Measurements from ENCODE around the gene PRLH. TPM values are rescaled to one million over a fixed set of nuclear protein-coding genes. Genes with fewer than 3 reads are reported as not detected.
A peak's percentile ranks its signal among the peaks of the same experiment; 100 is the strongest.

The PRLH gene
- total and polyA plus RNA-seq, 2 donors (not counting 3 experiments of a cell fraction or from before 2014, with no cell fraction given), result not detected

- no peak for DNase-seq (ENCODE audit: low read depth, low spot score)
- Histone ChIP-seq H4K20me1 (replicated peaks; ENCODE audit: control insufficient read depth, extremely low read depth, insufficient read depth, low read length) (no peaks in the 10 kb centered on the region), H3K27me3 (ENCODE audit: control insufficient read depth in 2 of 2, insufficient read depth in 2 of 2, low read length in 2 of 2) (no peaks in the 10 kb centered on the region), H3K36me3 (ENCODE audit: control insufficient read depth in 2 of 2, extremely low read depth in 1 of 2, insufficient read depth in 2 of 2, low read length in 2 of 2) (no peaks in the 10 kb centered on the region), H3K9me3 (replicated peaks; ENCODE audit: control insufficient read depth, insufficient read depth, low read length) (no peaks in the 10 kb centered on the region), H3K9ac (replicated peaks; ENCODE audit: extremely low read depth, insufficient read depth, low read length) (peak overlapping the region; percentile 70), H3K4me1 (ENCODE audit: control insufficient read depth, extremely low read depth, insufficient read depth, low read length) (peaks cover 29% of the 10 kb centered on the region), H3K4me2 (ENCODE audit: insufficient read depth, low read length) (no peak overlapping the region), H3K79me2 (ENCODE audit: control insufficient read depth, insufficient read depth, low read length) (no peaks in the 10 kb centered on the region), H3K4me3 (replicated peaks in 1 of 3; ENCODE audit: insufficient read depth in 1 of 3, low read depth in 1 of 3, low read length in 3 of 3) (no peak overlapping the region), H2AFZ (ENCODE audit: low read depth, low read length) (no peak overlapping the region), H3K9me1 (replicated peaks; ENCODE audit: control insufficient read depth, extremely low read depth, insufficient read depth, low read length) (no peaks in the 10 kb centered on the region), H3K27ac (ENCODE audit: insufficient read depth, low read depth, low read length) (peak overlapping the region; percentile 91)
- BruUV-seq (replicated peaks), result no TSS peak
- intact Hi-C loops (cut with micrococcal nuclease) (loop anchor here (2.0 kb wide), 1 partner anchor 60 kb away; no protein-coding TSS in a partner anchor), dilution Hi-C loops (cut with MboI; ENCODE audit: extremely low pct_ligation_motif_present, low sequenced_read_pairs) (no loop called here)
- CTCF ChIA-PET, result interaction anchor here (0.5 to 6.7 kb wide), 18 partner anchors 9 to 659 kb away, joined by 3 to 61 read pairs (median 4); partner anchors contain the start of gene RAB17
- POLR2A ChIA-PET, result interaction anchor here (0.6 to 1.3 kb wide), 3 partner anchors 13 to 87 kb away, joined by 3 to 4 read pairs (median 3); no protein-coding TSS in a partner anchor
- FAIRE-seq, result no peak
- TF ChIP-seq MYC (IDR thresholded peaks at IDR 0.05; ENCODE audit: low read depth, low read length) (no peak), POLR2AphosphoS5 (IDR thresholded peaks at IDR 0.05; ENCODE audit: insufficient read depth, low read depth, low read length) (no peak), JUN (IDR thresholded peaks at IDR 0.05; ENCODE audit: borderline replicate concordance, insufficient read depth, insufficient read length, low read depth) (no peak), EZH2 (IDR thresholded peaks at IDR 0.05; ENCODE audit: borderline replicate concordance, low read depth, low read length, severe bottlenecking) (no peak), CTCF (IDR thresholded peaks at IDR 0.05; ENCODE audit: extremely low read depth in 1 of 2, insufficient read depth in 1 of 2, low read depth in 1 of 2, low read length in 2 of 2) (no peak), GATA2 (IDR thresholded peaks at IDR 0.05; ENCODE audit: insufficient read depth, insufficient read length, low read depth, low read length) (no peak)
Measured at GRCh38 chr2:237604391-237604790, 38.0 kb downstream of the PRLH start.

Measured in endothelial cell of umbilical vein (primary cell).